NCI-H187 treated with DMSO at 0.1 percent for 48 hours (cell line): ENCODE data around the gene AAK1.
A peak's percentile ranks its signal among the peaks of the same experiment; 100 is the strongest.
"Not testable (repeated sequence)": the region's sequence is repeated elsewhere in the genome, so short reads cannot be mapped to it uniquely, and the experiment has no call there.

Experiments used
- DNase-seq: peaks from one replicate; lab custom pipeline; 2025; lab: John Stamatoyannopoulos, UW

Gene AAK1

DNA sequence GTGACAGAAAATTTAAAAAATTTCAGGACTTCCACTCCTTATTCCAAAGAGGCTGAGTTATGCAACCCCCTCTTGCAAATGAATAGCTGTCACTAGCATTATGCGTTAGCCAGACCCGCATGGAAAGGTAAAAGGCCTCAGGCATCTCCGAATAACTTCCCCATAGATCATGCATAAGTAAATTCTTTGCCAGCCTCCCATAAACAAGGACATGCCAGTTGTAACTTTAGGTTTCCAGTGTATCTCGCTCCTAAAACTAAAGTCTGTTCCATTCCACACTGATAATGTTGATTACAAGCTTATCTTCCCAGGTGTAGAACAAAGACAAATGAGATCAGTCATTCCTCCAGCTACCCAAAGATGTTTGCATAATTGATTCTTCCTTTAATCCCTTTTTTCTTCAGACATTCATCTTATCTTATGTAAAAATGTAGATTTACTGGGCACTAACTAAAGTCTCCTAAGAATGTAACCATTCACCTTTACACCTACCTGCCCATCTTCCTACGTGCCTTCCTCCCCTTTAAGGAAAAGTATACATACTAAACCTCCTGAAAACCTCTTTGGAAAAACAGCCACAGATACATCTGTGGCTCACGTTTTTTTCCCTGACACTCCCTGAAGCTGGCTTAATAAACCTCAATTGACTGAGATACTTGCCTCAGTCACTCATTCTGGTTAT lies 192.7 kb downstream of the AAK1 start:
- no peak for DNase-seq

DNA sequence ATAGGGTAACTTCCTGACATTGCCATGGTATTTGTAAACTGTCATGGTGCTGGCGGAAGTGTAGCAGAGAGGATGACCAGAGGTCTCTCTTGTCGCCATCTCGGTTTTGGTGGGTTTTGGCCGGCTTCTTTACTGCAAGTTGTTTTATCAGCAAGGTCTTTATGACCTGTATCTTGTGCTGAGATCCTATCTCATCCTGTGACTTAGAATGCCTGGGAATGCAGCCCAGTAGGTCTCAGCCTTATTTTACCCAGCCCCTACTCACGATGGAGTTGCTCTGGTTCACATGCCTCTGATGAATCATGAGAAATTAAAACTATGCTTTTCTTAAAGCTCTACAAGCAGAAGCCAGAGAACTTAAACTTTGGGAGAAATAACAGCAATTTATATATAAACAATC lies 193.6 kb downstream of the AAK1 start:
- no peak for DNase-seq

DNA sequence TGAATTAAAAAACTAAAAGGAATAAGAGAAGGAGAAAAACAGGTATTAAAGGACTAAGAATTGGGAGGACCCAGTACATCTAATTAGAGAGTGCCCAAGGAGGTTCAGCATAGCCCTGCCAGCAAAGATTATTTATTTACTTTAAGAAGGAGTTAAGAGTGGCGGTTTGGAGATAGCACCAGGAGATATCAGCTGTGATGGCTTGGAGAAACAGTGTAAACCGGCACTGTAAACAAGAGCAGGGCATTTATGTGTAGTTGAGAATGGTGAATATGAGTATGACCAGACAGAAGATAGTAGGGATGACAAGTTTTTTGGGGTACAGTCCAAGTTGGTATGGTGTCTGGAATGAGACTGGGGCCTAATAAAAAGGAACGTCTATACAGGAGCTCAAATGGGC lies 199.9 kb downstream of the AAK1 start:
- not testable (repeated sequence) for DNase-seq

DNA sequence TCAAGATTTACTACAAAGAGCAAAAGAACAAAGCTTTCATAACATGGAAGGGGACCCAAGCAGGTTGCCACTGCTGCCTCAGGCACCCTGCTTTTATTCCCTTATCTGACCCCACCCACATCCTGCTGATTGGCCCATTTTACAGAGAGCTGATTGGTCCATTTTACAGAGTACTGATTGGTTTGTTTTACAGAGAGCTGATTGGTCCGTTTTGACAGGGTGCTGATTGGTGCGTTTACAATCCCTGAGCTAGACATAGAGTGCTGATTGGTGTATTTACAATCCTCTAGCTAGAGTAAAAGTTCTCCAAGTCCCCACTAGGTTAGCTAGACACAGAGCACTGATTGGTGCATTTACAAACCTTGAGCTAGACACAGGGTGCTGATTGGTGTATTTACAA lies 204.0 kb downstream of the AAK1 start:
- not testable (repeated sequence) for DNase-seq

DNA sequence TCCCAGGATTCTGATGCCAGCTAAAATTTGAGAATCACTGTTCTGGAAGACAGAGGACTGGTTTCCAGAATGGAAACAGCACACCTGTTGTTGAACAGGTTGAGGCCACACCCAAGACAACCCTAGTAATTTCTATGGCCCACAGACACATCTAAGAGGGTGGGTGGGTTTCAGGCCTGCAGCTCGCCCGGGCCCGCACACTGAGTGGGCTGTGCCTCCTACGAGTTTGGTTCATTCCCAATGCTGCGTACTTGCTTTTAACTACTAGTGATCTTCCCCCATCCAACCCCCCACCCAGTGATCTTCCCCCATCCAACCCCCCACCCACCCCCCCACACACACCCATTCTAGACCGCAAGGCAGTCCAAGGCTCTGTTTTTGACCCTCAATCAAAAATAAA lies 205.0 kb downstream of the AAK1 start:
- no peak for DNase-seq

DNA sequence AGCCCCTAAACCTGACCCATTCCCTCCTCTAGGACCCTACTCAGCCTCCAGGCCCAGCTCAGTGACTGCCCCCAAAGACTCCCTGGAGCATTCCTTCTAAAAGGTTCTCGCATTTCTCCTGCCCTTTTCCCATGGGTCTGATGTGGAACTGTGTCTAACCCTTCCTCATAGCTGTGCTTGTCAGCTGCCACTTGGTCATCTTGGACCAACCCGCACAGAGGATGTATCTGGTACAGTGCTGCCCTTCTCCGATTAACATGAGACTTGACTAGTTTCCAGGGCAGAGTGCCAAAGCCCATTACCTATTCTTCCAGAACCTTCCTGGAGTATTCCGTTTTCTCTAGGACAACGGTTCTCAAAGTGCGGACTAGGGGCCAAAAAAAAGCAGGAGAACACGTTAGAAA lies 205.8 kb downstream of the AAK1 start:
- DNase-seq, result no peak

DNA sequence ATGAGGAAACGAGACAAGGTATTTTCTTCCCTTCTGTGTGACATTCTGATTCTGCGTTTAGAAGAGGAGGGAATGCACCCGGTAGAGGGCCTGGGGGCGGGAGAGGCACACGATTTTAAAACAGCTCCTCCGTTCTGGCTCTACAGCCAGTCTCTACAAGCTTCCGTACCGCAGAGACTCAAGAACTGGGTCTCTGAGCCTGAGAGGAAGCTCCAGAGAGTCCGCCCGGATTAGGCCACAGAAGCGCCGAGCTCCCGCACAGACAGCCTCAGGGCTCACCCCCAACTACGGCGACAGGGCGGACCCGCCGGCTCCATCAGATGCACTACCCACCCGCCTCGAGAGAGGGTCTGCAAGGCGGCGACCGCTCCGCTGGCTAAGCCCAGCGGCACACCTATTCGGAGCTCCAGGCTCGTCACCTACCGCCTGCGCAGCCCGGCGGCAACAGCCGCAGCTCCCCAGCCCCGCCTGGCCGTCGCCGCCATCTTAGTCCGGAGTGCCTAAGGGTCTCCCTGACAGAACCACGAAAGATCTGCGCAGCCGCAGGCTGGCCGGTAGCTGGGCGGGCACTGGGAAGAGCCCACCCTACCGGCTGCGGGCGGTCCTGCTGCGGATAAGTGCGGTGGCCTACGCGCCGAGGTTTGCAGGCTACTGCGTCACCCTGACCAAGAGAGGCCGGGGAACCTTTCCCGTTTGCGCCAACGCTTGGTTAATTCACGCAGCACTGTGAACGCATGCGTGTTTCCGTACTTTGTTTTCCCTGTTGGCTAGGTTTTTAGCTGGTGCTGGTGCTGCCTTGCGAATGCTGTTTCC lies 206.4 kb downstream of the AAK1 start, which contains the start of gene NFU1:
Gene NFU1, minus strand, starts transcription at position 498 of the 813 bp plus-strand sequence. Its CDS starts 13 bp downstream, at position 485.
- DNase-seq, result peak; percentile 30

DNA sequence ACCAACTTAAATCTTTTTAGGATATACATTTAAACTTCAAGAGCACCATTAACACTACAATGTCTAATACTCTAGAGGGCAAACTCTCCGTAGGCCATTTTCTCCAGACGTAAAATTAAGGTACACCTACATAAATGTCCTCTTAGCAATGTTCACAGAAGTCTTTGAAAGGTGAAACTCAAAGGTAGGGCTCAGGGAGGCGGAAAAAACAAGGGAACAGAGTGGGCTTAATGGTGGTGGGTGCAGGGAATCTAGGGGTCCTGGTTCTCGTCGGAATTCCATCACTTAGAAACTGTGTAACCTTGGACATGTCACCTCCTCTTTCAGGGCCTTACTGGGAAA lies 207.0 kb downstream of the AAK1 start:
- DNase-seq, result no peak

DNA sequence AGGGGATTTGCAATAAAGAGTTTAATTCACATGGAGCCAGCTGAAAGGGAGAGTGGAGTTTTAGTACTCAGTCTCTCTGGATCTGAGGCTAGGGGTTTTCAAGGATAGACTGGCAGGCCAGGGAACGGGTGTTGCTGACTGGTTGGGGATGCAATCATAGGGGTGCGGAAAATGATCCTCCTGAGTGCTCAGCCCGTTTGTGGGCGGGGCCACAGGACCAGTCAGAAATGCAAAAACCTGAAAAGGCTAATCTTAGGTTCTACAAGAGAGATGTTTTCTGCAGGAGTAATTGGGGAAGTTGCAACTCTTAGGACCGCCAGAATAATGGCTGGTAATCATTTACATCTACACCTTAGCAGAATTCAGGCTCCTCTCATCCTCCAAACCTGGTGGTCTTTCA lies 208.8 kb downstream of the AAK1 start:
- no peak for DNase-seq

DNA sequence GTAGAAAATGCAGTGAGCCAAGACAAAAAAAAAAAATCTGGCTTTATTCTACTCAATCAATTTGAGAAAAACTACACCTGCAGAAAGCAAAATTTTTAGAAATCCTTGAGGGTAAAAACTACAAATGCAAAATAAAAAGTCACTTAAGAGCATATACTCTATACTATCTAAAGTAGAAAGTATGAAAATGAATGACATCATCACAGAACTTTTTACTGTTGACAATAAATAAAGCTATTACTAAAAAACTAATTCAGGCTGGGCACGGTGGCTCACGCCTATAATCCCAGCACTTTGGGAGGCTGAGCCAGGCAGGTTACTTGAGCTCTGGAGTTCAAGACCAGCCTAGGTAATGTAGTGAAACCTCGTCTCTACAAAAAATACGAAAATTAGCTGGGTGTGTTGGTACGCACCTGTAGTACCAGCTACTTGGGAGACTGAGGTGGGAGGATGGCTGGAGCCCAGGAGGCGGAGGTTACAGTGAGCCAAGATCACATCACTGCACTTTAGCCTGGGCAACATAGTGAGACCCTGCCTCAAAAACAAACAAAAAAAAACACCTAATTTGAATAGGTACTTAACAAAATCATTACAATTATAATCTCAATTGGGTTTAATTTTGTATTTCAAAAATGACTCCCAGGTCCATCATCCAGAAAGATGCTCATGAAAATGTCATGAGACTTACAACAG lies 213.9 kb downstream of the AAK1 start:
- DNase-seq, result no peak

DNA sequence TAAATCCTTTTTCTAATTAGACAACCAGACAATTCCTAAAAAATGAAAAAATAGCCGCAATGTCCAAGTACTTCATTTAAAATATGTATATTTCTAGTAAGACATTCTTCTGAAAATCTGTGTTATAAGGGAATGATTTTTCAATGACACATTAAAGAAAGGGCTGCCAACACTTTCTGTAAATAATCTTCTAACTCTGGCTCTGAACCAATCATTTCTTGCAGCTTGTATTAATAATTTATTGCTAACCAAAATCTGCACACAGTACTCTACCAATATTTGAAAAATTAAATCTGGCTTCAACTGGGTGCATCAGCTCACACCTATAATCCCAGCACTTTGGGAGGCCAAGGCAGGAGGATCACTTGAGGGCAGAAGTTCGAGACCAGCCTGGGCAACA lies 214.6 kb downstream of the AAK1 start:
- no peak for DNase-seq

DNA sequence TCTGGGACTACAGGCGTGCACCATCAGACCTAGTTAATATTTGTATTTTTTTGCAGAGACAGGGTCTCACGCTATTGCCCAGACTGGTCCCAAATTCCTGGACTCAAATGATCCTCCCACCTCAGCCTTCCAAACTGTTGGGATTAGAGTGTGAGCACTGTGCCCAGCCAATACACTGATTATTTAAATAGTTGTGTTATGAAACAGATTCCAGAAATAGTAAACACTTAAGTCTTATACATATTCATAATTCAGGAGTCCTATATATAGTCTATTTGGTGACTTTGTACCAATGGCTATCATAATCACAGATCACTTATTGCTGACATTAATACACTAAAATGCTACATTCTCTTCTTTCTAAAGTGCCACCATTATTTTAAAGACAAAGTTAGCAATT lies 219.1 kb downstream of the AAK1 start:
- DNase-seq, result no peak

DNA sequence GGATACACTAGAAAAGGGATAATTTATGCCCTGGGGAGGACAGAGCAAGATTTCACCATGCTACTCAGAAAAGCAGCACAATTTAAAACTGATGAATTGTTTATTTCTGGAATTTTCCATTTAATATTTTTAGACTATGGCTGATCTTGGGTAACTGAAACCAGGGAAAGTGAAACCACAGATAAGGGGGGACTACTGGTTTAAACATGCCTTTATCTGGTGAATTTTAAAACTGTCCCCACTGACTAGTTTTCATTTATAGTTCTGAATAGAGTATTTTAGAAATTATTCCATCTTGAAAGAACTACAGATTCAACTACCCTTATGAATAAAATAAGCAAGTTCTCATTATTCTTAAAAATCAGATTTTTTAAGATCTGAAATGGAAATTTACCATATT lies 221.3 kb downstream of the AAK1 start:
- DNase-seq, result no peak

DNA sequence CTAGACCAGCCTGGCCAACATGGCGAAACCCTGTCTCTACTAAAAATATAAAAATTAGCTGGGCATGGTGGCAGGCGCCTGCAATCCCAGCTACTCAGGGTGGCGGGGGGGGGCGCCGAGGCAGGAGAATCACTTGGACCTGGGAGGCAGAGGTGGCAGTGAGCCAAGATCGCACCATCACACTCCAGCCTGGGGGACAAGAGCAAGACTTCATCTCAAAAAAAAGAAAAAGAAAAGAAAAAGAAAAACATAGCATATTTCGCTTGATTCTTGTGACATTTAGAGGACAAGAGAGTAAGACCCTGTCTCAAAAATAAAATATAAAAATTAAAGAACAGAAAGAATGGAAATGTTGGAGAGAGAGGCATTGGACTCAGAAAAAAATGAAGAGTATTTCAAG lies 224.4 kb downstream of the AAK1 start:
- not testable (repeated sequence) for DNase-seq

DNA sequence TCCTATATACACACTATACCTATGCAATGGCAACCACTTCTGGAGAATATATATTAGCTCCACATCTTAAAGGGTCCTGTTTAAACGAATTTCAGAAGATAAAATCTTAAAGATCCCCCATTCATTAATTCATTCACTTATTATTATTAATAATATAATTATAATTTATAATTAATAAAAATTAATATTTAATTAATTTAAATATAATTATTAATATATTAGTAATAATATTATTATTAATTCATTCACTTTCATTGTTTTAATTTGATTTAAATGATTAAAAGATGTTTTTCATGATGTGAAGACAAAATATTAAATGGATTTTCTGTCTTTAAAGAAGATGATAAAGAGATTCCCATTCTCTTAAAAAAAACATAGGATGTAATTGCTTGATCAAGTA lies 227.4 kb downstream of the AAK1 start:
- no peak for DNase-seq
